Parathyroid adenoma (tissue), 2 donors: Measurements from ENCODE around the gene BARD1.

ENCODE experiments used
- H2AFZ ChIP-seq: fragments of 300-600 bp; sonication (generic); one replicate; pipeline ENCODE4 v1.7.0; 2017; ENCODE audit warnings: antibody characterized with exemption, mild to moderate bottlenecking
- H3K27ac ChIP-seq: fragments of 300-600 bp; sonication (generic); one replicate; pipeline ENCODE4 v1.7.0; 2017
- H3K27me3 ChIP-seq: fragments of 300-600 bp; sonication (generic); one replicate; pipeline ENCODE4 v1.7.0; 2017; ENCODE audit warnings: low read length; ENCODE audit not compliant: control insufficient read depth, insufficient read depth
- H3K36me3 ChIP-seq: fragments of 300-600 bp; sonication (generic); one replicate; pipeline ENCODE4 v1.7.0; 2017; ENCODE audit warnings: low read length; ENCODE audit not compliant: control insufficient read depth, insufficient read depth
- H3K4me1 ChIP-seq: fragments of 300-600 bp; sonication (generic); one replicate; pipeline ENCODE4 v1.7.0; 2017; ENCODE audit warnings: control low read depth
- H3K4me2 ChIP-seq: fragments of 300-600 bp; sonication (generic); one replicate; pipeline ENCODE4 v1.7.0; 2017; ENCODE audit warnings: low read length
- H3K4me3 ChIP-seq: fragments of 300-600 bp; sonication (generic); one replicate; pipeline ENCODE4 v1.7.0; 2017; ENCODE audit warnings: low read depth, low read length
- H3K79me2 ChIP-seq: fragments of 300-600 bp; sonication (generic); one replicate; pipeline ENCODE4 v1.7.0; 2017; ENCODE audit warnings: control low read depth
- H3K9ac ChIP-seq: fragments of 300-600 bp; sonication (generic); one replicate; pipeline ENCODE4 v1.7.0; 2017; ENCODE audit warnings: mild to moderate bottlenecking
- H3K9me3 ChIP-seq: fragments of 300-600 bp; sonication (generic); one replicate; pipeline ENCODE4 v1.7.0; 2017; ENCODE audit warnings: low read length; ENCODE audit not compliant: control insufficient read depth
- TF ChIP-seq, protein P1 (sequence below): fragments of 300-600 bp; sonication (generic); IDR thresholded peaks from one replicate; pipeline ENCODE4 v1.7.0; 2017; ENCODE audit warnings: antibody characterized with exemption, mild to moderate bottlenecking
- donor health status: primary hyperparathyroidism.

BARD1 gene

GRCh38 chr2:214837466-214837865 is 28.0 kb upstream of the BARD1 start:
- TF ChIP-seq, protein P1, sequence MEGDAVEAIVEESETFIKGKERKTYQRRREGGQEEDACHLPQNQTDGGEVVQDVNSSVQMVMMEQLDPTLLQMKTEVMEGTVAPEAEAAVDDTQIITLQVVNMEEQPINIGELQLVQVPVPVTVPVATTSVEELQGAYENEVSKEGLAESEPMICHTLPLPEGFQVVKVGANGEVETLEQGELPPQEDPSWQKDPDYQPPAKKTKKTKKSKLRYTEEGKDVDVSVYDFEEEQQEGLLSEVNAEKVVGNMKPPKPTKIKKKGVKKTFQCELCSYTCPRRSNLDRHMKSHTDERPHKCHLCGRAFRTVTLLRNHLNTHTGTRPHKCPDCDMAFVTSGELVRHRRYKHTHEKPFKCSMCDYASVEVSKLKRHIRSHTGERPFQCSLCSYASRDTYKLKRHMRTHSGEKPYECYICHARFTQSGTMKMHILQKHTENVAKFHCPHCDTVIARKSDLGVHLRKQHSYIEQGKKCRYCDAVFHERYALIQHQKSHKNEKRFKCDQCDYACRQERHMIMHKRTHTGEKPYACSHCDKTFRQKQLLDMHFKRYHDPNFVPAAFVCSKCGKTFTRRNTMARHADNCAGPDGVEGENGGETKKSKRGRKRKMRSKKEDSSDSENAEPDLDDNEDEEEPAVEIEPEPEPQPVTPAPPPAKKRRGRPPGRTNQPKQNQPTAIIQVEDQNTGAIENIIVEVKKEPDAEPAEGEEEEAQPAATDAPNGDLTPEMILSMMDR: no peak

DNA sequence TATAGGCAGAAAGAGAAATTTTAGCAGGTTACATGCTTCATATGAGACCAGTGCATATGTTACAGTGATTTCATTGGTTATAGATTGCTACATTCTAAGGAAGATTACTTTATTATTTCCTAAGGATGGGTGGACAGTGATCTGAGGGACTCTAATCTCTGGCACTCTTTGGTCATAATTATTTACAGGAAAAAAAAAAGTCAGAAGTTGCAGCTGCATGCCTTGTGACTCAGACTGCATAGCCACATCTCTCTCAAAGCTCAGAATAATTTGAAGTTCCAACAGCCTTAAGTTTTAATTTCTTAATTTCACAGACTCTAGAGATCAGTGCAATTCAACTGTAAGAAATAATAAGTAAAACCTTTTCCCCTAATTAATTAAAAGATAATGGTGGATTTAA is 27.1 kb upstream of the BARD1 start:
- Histone ChIP-seq H3K27me3 (no peaks in the 10 kb centered on the region), H3K4me2 (no peak overlapping the region), H3K9me3 (no peaks in the 10 kb centered on the region), H3K79me2 (no peaks in the 10 kb centered on the region), H3K27ac (no peak overlapping the region), H3K4me1 (no peaks in the 10 kb centered on the region), H3K36me3 (no peaks in the 10 kb centered on the region), H3K9ac (no peak overlapping the region), H3K4me3 (no peak overlapping the region), H2AFZ (no peak overlapping the region)
- TF ChIP-seq, protein P1: no peak

More at GRCh38 chr2:214837466-214837865, 28.0 kb upstream of the BARD1 start:
- Histone ChIP-seq H3K9me3 (no peaks in the 10 kb centered on the region), H3K4me3 (no peak overlapping the region), H3K27me3 (no peaks in the 10 kb centered on the region), H3K9ac (no peak overlapping the region), H2AFZ (no peak overlapping the region), H3K79me2 (no peaks in the 10 kb centered on the region), H3K4me2 (no peak overlapping the region), H3K4me1 (no peaks in the 10 kb centered on the region), H3K36me3 (no peaks in the 10 kb centered on the region), H3K27ac (no peak overlapping the region)

DNA sequence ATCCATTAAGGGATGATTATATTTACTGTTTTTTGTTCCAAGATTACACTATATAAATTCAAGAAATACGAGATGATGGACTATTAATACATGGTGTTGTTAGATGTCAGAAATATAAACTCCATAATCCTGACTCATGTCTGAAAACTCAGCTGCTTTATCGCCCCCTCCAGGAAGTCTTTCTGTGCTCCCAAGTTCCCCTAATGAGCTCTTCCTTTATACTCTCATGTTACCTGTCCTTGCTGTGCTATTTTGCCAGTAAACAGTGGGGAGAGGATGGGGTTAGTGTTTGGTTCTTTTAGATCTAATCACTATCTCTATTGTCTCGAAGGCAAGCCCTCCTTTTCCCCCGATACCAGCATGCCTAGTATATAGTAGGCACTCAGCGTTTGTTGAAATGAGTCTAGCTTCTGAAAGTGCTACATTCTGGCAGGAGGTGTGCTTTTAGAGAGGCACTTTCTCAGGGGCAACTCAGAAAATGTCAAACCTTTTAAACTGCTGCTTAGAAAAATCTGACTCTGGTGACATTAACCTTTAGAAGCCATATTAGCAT is 21.4 kb upstream of the BARD1 start:
- Histone ChIP-seq H2AFZ (peak overlapping the region; percentile 61), H3K4me1 (no peaks in the 10 kb centered on the region), H3K36me3 (no peaks in the 10 kb centered on the region), H3K9me3 (no peaks in the 10 kb centered on the region), H3K4me2 (no peak overlapping the region), H3K4me3 (no peak overlapping the region), H3K27me3 (no peaks in the 10 kb centered on the region), H3K79me2 (no peaks in the 10 kb centered on the region), H3K27ac (no peak overlapping the region), H3K9ac (no peak overlapping the region)
- TF ChIP-seq, protein P1: peak; percentile 41

GRCh38 chr2:214816008-214816533 is 6.6 kb upstream of the BARD1 start:
- Histone ChIP-seq H3K4me3 (no peak overlapping the region), H3K9ac (no peak overlapping the region), H3K36me3 (no peaks in the 10 kb centered on the region), H3K4me2 (no peak overlapping the region), H3K27ac (no peak overlapping the region), H3K79me2 (no peaks in the 10 kb centered on the region), H2AFZ (no peak overlapping the region), H3K4me1 (no peaks in the 10 kb centered on the region), H3K27me3 (no peaks in the 10 kb centered on the region), H3K9me3 (no peaks in the 10 kb centered on the region)
- TF ChIP-seq, protein P1: no peak

DNA sequence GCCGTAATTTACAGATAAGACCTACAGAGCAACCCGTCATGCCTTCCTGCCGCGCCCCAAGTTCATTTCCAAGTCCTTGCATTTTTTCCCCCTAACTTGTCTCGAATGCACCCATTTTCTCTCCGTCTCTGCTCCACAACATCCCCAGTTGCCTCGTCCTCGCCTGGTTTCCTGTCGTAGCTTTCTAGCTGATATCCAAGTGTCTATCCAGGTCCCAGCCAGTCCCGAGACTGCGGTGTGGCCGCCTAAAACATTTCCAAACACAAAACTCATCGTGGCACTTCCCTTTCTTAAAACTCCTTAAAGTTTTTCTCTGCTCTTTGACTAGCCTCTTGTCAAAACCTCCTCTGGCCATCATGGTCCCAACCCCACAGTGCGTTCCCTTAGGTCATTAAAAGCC is 1.2 kb upstream of the BARD1 start:
- Histone ChIP-seq H3K27me3 (no peaks in the 10 kb centered on the region), H3K4me1 (peaks cover 11% of the 10 kb centered on the region), H3K9ac (no peak overlapping the region), H3K27ac (peak overlapping the region; percentile 87), H3K4me2 (peak overlapping the region; percentile 99), H3K36me3 (no peaks in the 10 kb centered on the region), H3K79me2 (no peaks in the 10 kb centered on the region), H2AFZ (peak overlapping the region; percentile 95), H3K9me3 (no peaks in the 10 kb centered on the region), H3K4me3 (peak overlapping the region; percentile 92)
- TF ChIP-seq, protein P1: no peak
